Limb (tissue), 2 donors: Measurements from ENCODE around the gene LMBR1.
"Not testable (repeated sequence)": the region's sequence is repeated elsewhere in the genome, so short reads cannot be mapped to it uniquely, and the experiment has no call there.

Experiments used
- DNase-seq, 2 donors: peaks; one replicate each; pipeline ENCODE4 v3.0.0-alpha.2; 2016; ENCODE audit errors: extremely low spot score in 2 of 2

LMBR1 gene

DNA sequence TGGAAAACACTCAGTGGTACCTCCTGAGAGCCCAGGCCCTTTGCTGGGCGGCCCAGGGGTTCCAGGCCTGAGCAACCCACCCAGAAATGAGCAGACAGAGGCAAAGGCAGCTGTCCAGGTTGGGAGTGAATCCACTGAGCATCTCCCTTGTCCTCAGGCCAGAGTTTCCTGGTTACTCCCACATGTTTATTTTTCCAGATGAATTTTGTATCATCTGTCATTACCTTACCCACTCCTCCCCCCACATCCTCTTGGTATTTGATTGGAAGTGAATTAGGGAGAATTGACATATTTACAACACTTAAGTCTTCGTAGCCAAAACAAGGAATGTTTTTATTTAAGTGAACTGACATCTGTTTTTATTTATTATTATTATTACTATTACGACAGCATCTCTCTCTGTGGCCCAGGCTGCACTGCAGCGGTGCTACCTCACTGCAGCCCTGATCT lies 13.2 kb upstream of the LMBR1 start:
- peak in 1 of 2 donors; percentile 32 for DNase-seq

DNA sequence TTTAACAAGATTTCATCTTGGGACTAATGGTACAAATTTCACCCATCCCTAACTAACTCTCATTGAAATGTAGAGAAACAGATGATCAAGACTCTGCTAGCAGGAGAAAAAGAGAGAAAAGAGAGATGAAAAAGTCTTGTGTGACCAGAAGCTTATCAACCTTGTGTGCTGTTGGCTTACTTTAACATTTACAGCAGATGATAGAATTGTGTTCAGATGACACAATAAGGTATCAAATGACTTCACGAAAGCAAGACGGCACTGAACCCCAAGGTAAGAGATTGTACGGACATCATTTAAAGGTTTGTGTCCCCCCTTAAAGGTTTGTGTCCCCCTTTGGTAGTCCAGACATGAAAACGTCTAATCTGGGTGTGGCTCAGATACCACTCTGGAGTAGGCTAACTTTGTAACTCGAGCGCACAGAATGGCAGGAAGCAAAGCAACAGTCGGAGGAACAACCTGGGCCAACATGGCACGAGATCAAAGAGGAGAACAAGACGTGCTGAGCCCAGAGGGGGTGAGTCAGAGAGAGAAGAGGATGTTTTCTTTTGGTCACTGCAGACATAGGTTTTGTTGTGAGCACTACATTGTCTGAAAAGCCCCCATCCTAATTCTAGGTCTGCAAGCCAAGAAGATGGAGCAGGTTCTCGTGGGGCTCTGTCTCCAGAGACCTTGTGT lies 10.4 kb upstream of the LMBR1 start:
- DNase-seq: no peak

DNA sequence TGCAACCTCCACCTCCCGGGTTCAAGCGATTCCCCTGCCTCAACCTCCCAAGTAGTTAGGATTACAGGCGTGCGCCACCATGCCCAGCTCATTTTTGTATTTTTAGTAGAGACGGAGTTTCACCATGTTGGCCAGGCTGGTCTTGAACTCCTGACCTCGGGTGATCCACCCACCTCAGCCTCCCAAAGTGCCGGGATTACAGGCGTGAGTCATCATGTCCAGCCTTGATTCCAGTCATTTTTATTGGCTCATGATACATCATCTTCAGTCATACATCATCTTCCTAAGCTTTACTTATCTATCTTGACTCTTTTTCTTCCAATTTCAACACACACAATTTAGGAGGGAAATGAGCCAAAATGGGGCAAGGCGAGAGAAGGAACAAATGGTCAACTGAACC lies 7.1 kb upstream of the LMBR1 start:
- DNase-seq: not testable (repeated sequence)

DNA sequence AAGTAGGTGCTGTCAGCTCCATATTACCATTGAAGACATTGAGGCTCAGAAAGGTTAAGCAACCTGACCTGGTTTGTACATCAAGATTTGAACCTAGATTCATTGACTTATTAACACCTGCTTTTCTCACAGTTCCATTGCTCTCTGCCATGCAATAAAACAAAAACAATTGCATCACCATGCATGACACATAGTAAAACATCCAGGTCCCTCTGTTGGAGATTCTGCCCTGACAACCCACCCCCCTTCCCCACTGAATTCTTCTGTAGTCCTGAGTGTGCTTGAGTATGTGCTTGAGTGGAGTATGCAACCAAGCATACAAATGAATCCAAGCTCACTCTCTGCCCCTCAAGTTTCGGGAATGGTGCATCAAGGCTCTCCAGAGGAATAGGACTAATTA lies 6.0 kb upstream of the LMBR1 start:
- no peak for DNase-seq

DNA sequence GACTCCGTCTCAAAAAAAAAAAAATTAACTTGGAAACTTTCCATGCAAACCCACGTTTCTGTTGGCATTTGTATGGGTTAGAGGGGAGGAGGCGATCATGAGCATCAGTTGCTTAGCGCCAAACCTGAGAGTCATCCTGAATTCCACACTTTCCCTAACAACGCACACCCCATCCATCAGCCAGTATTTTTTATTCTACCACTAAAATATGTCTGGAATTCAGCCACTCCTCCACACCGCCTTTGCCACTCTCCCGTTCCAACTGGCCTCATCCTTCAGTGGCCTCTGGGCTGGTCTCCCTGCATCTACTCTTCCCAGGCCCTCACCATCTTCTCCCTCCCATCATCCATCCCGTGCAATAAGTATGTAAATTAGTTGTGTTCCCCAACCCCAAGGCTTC lies 4.7 kb upstream of the LMBR1 start:
- DNase-seq: no peak

- DNase-seq: no peak
These were observed 3.5 kb upstream of the LMBR1 start for GRCh38 chr7:156896388-156897022.

GRCh38 chr7:156895024-156895780 lies 2.2 kb upstream of the LMBR1 start:
- DNase-seq: no peak

DNA sequence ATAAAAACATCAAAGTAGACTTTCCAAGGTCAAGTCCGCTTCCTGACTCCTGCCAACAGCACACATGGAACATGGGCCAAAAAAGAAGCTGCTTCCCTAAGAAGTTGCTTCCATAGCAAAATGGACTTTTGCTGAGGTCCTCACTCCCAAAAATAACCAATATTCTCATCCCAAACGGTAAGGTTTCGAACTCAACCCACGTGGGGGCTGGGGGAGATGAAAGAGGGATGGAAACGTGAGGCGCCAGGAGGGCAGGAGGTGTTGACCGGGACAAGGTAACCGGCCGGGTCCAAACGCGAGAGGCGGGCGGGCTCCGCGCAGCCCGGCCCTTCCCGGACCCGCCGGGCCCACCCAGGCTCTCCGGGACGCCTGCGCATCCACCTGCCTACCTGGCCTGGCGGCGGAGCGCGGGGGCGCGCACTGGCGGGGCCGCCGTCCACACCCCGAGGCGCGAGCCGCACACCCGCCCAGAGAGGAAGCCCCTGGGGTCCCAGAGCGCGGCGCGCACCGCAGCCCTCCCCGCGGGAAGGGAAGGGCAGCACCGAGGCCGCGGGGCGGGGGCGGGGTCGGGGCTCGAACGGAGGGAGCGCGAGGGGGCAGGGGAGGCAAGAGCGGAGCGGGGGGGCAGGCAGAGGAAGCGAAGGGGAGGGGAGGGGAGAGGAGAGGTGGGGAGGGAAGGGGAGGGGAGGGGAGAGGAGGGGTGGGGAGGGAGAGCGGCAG lies 742 bp downstream of the LMBR1 start:
- peak in 1 of 2 donors; percentile 81 for DNase-seq

DNA sequence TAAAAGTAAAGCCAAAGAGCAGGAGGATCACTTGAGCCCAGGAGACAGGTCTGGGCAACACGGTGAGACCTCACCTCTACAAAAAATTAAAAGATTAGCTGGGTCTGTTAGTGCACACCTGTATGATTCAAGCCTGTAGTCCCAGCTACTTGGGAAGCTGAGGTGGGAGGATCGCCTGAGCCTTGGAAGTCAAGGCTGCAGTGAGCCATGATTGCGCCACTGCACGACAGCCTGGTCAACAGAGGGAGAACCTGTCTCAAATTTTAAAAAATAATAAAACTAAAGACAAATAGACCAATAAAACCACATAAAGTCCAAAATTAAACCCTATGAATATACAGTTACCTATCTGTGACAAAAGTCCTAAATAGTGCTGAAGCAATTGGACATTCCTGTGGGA lies 3.2 kb downstream of the LMBR1 start:
- DNase-seq: no peak

GRCh38 chr7:156889089-156889488 lies 3.9 kb downstream of the LMBR1 start:
- DNase-seq: no peak

DNA sequence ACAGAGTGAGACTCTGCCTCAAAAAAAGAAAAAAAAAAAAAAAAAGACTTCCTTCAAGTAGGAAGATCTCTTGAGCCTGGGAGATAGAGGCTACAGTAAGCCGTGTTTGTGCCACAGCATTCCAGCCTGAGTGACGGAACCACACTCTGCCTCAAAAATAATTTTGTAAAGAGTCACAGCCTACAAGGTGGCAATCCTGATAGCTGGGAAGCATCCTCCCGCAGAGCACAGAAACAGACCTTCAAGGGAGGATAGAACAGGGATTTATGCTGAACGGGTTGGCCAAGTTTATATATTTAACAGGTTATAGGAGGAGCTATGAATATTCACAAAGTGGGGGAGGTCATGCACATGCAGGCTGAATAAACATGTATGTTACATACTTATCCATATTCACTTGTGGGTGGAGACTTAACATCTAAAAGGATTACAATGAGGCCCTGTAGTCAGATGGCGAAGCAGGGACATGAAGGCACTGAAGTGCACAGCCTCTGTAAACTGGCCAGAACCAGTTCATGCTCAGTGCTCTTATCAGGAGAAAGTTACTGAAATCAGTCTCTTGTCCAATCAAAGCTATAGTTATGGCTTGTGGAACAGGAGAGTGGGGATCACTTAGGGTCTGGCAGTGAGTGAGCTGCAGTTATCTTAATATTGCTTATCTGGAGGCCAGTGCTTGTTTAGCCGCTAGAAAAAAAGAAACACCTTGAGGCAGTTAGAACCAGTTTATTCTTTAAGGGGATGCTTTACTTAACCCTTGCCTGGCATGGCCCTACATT lies 6.8 kb downstream of the LMBR1 start:
- no peak for DNase-seq

DNA sequence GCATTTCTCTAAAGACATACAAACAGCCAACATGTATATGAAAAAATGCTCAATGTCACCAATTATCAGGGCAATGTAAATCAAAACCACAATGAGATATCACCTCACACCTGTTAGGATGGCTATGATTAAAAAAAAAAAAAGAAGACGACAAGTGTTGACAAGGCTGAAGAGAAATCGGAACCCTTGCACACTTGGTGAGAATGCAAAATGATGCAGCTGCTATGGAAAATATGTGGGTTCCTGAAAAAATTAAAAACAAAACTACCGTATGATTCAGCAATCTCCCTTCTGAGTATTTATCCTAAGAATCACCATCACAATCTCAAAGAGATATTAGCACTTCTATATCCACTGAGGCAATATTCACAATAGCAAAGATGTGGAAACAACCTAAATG lies 11.3 kb downstream of the LMBR1 start:
- no peak for DNase-seq

DNA sequence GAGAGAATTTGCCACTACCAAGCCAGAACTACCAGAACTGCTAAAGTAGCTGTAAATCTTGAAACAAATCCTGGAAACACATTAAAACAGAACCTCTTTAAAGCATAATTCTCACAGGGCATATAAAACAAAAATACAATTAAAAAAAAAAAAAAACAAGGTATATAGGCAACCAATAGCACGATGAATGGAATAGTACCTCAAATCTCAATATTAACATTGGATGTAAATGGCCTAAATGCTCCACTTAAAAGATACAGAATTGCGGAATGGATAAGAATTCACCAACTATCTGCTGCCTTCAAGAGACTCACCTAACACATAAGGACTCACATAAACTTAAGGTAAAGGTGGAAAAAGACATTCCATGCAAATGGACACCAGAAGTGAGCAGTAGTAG lies 17.2 kb downstream of the LMBR1 start:
- no peak for DNase-seq

DNA sequence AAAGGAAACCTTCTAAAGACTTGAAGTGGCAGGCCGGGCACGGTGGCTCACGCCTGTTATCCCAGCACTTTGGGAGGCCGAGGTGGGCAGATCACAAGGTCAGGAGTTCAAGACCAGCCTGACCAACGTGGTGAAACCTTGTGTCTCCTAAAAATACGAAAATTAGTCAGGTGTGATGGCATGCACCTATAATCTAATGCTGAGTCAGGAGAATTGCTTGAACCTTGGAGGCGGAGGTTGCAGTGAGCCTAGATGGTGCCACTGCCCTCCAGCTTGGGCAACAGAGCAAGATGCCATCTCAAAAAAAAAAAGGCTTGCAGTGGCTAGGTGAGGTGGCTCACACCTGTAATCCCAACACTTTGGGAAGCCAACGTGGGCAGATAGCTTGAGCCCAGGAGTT lies 24.6 kb downstream of the LMBR1 start:
- not testable (repeated sequence) for DNase-seq

DNA sequence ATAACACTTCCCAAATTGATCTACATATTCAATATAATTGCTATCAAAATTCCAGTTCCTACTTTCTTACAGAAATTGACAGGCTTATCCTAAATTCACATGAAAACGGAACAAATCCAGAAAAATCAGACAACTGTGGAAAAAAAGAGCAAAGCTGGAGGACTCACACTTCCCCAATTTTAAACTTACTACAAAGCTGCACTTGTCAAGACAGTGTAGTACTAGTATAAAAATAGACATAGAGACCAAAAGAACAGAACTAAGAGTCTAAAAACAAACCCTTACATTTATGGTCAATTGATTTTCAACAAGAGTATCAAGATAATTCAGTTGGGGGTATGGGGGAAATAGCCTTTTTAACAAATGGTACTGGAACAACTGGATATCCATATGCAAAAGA lies 27.5 kb downstream of the LMBR1 start:
- DNase-seq: no peak

- not testable (repeated sequence) for DNase-seq
These were observed 31.0 kb downstream of the LMBR1 start for GRCh38 chr7:156862022-156862421.

DNA sequence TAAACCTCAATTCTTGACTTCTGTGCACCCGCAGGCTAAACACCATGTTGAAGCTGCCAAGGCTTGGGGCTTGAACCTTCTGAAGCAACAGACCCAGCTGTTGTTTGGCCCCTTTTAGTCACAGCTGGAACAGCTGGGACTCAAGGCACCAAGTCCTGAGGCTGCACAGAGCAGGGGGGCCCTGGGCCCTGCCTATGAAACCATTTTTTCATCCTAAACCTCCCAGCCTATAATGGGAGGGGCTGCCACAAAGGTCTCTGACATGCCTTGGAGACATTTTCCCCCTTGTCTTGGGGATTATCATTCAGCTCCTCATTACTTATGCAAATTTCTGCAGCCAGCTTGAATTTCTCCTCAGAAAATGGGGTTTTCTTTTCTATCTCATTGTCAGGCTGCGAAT lies 31.8 kb downstream of the LMBR1 start:
- no peak for DNase-seq

- DNase-seq: not testable (repeated sequence)
These were observed 32.9 kb downstream of the LMBR1 start for GRCh38 chr7:156860099-156860498.

- DNase-seq: no peak
These were observed 34.5 kb downstream of the LMBR1 start for GRCh38 chr7:156858523-156858922.

DNA sequence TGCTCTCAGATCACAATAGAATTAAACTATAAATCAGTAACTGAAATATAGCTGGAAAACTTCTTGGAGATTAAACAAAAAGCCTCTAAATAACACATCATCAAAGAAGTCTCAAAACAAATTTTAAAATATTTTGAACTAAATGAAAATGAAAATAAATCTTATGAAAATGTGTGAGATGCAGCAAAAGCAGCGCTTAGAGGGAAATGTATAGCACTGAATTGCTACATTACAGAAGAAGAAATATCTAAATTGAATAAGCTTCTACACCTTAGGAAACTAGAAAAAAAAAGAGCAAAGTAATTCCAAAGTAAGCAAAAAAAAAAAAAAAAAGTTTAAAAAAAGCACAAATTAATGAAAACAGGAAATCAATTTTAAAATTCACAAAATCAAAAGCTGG lies 35.2 kb downstream of the LMBR1 start:
- no peak for DNase-seq

DNA sequence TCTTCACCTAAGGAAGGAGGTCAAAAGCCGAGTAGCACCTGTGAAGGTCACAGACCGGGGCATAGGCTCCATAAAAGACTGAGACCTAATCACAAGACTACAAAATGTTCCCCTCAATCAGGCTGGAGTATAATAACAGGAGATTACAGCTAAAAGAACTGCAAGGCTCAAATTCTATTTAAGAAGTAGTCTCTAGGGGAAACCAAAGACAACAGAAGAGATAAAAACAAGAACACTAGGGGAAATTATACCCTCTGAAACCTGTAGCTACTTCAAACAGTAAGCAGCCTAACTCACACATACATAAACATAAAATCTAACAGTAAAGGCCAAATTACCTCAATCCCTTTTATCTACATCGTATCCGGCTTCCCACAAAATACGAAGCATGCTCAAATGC lies 38.3 kb downstream of the LMBR1 start:
- DNase-seq: no peak
